Activated CD8-positive, alpha-beta memory T cell treated with anti-CD3 and anti-CD28 coated beads for 1 hour (primary cell): Measurements from ENCODE around the gene UPF2.
A peak's percentile ranks its signal among the peaks of the same experiment; 100 is the strongest.

Experiments
- DNase-seq, 2 donors: peaks; one replicate each; pipeline ENCODE4 v3.0.0-alpha.2; 2020; ENCODE audit warnings: low read depth in 1 of 2; ENCODE audit errors: extremely low read depth in 1 of 2

The UPF2 gene

GRCh38 chr10:11885437-11886137 is 157.0 kb downstream of the UPF2 start:
- no peak for DNase-seq

- DNase-seq: no peak
Measured at GRCh38 chr10:11884706-11885423, 157.7 kb downstream of the UPF2 start.

GRCh38 chr10:11882646-11883375 is 159.8 kb downstream of the UPF2 start:
- DNase-seq: no peak

GRCh38 chr10:11881477-11882417 is 160.9 kb downstream of the UPF2 start:
- DNase-seq: no peak

GRCh38 chr10:11881030-11881476 is 161.6 kb downstream of the UPF2 start:
- no peak for DNase-seq

GRCh38 chr10:11880151-11881029 is 162.2 kb downstream of the UPF2 start:
- DNase-seq: no peak

- no peak for DNase-seq
Measured at GRCh38 chr10:11879387-11880094, 163.1 kb downstream of the UPF2 start.

GRCh38 chr10:11878776-11879175 is 163.8 kb downstream of the UPF2 start:
- no peak for DNase-seq

- no peak for DNase-seq
Measured at GRCh38 chr10:11877591-11877905, 165.1 kb downstream of the UPF2 start.

GRCh38 chr10:11876805-11877590 is 165.6 kb downstream of the UPF2 start:
- no peak for DNase-seq

GRCh38 chr10:11876324-11876723 is 166.3 kb downstream of the UPF2 start:
- DNase-seq: no peak

- no peak for DNase-seq
Measured at GRCh38 chr10:11875494-11876281, 166.9 kb downstream of the UPF2 start.

- peak in 1 of 2 donors; percentile 6 for DNase-seq
Measured at GRCh38 chr10:11874568-11875493, 167.8 kb downstream of the UPF2 start.

- DNase-seq: no peak
Measured at GRCh38 chr10:11871466-11871865, 171.1 kb downstream of the UPF2 start.

GRCh38 chr10:11870900-11871400 is 171.7 kb downstream of the UPF2 start:
- no peak for DNase-seq

GRCh38 chr10:11870461-11870780 is 172.2 kb downstream of the UPF2 start:
- DNase-seq: no peak
